ENCODE measurements around the gene LRSAM1.

Gene LRSAM1

GRCh38 chr9:127535396-127535795 is 84.1 kb downstream of the LRSAM1 start:
- DNase-seq (ENCODE audit: low read depth) = no peak

- DNase-seq (ENCODE audit: low read depth) = no peak
Measured at GRCh38 chr9:127535834-127536233, 84.5 kb downstream of the LRSAM1 start.

GRCh38 chr9:127536499-127536898 is 85.2 kb downstream of the LRSAM1 start:
- no peak for DNase-seq (ENCODE audit: low read depth)

GRCh38 chr9:127537014-127537413 is 85.7 kb downstream of the LRSAM1 start:
- DNase-seq (ENCODE audit: low read depth) = no peak

GRCh38 chr9:127537792-127538191 is 86.5 kb downstream of the LRSAM1 start:
- no peak for DNase-seq (ENCODE audit: low read depth)

- DNase-seq (ENCODE audit: low read depth) = no peak
Measured at GRCh38 chr9:127538849-127539258, 87.5 kb downstream of the LRSAM1 start.

- DNase-seq (ENCODE audit: low read depth) = no peak
Measured at GRCh38 chr9:127539259-127539981, 88.1 kb downstream of the LRSAM1 start.

- DNase-seq (ENCODE audit: low read depth) = no peak
Measured at GRCh38 chr9:127539982-127540663, 88.8 kb downstream of the LRSAM1 start.

- DNase-seq (ENCODE audit: low read depth) = no peak
Measured at GRCh38 chr9:127540664-127541041, 89.3 kb downstream of the LRSAM1 start.

- DNase-seq (ENCODE audit: low read depth) = no peak
Measured at GRCh38 chr9:127541176-127541575, 89.9 kb downstream of the LRSAM1 start.

- DNase-seq (ENCODE audit: low read depth) = no peak
Measured at GRCh38 chr9:127541865-127542264, 90.6 kb downstream of the LRSAM1 start.

GRCh38 chr9:127543221-127543620 is 91.9 kb downstream of the LRSAM1 start:
- no peak for DNase-seq (ENCODE audit: low read depth)

GRCh38 chr9:127543973-127544533 is 92.7 kb downstream of the LRSAM1 start:
- no peak for DNase-seq (ENCODE audit: low read depth)

GRCh38 chr9:127545196-127546124 is 94.2 kb downstream of the LRSAM1 start:
- DNase-seq (ENCODE audit: low read depth) = no peak

GRCh38 chr9:127546125-127546832 is 95.0 kb downstream of the LRSAM1 start:
- no peak for DNase-seq (ENCODE audit: low read depth)

- no peak for DNase-seq (ENCODE audit: low read depth)
Measured at GRCh38 chr9:127548352-127548881, 97.1 kb downstream of the LRSAM1 start.

GRCh38 chr9:127549218-127549617 is 97.9 kb downstream of the LRSAM1 start:
- no peak for DNase-seq (ENCODE audit: low read depth)

GRCh38 chr9:127549751-127550150 is 98.4 kb downstream of the LRSAM1 start:
- DNase-seq (ENCODE audit: low read depth) = no peak

GRCh38 chr9:127550282-127550681 is 99.0 kb downstream of the LRSAM1 start:
- DNase-seq (ENCODE audit: low read depth) = no peak

- DNase-seq (ENCODE audit: low read depth) = no peak
Measured at GRCh38 chr9:127550751-127551150, 99.4 kb downstream of the LRSAM1 start.

All from stimulated activated CD4-positive, alpha-beta T cell treated with anti-CD3 and anti-CD28 coated beads, Interleukin-2, amount 100 ng/mL, for 4 hours (primary cell).